ENCODE measurements around the gene NOXO1. TPM values are rescaled to one million over a fixed set of nuclear protein-coding genes. Genes with fewer than 3 reads are reported as not detected.
"Not testable (repeated sequence)": the region's sequence is repeated elsewhere in the genome, so short reads cannot be mapped to it uniquely, and the experiment has no call there.

The NOXO1 gene
- polyA plus RNA-seq, 1 donor, result 1.3 TPM

GRCh38 chr16:1962161-1963153 is 18.8 kb downstream of the NOXO1 start:
- DNase-seq, result not testable (repeated sequence)

GRCh38 chr16:1961651-1962067 is 19.6 kb downstream of the NOXO1 start:
- no peak for DNase-seq

GRCh38 chr16:1960665-1961630 is 20.3 kb downstream of the NOXO1 start:
- DNase-seq, result no peak

- DNase-seq, result peak; percentile 94
These were observed 21.8 kb downstream of the NOXO1 start, which contains the start of gene NDUFB10 for GRCh38 chr16:1959269-1960039. NDUFB10 (plus strand) TSS chr16:1959538; CDS start chr16:1959625, 87 bp downstream.

- no peak for DNase-seq
These were observed 22.5 kb downstream of the NOXO1 start for GRCh38 chr16:1958715-1959268.

- DNase-seq, result not testable (repeated sequence)
These were observed 23.2 kb downstream of the NOXO1 start for GRCh38 chr16:1958143-1958491.

- DNase-seq, result not testable (repeated sequence)
These were observed 23.7 kb downstream of the NOXO1 start for GRCh38 chr16:1957434-1958142.

GRCh38 chr16:1953734-1954133 is 27.5 kb downstream of the NOXO1 start:
- no peak for DNase-seq

GRCh38 chr16:1950559-1950958 is 30.7 kb downstream of the NOXO1 start:
- DNase-seq, result no peak

GRCh38 chr16:1950047-1950446 is 31.2 kb downstream of the NOXO1 start:
- no peak for DNase-seq

GRCh38 chr16:1949507-1949906 is 31.8 kb downstream of the NOXO1 start:
- DNase-seq, result no peak

- DNase-seq, result no peak
These were observed 33.9 kb downstream of the NOXO1 start for GRCh38 chr16:1947369-1947670.

- no peak for DNase-seq
These were observed 34.5 kb downstream of the NOXO1 start for GRCh38 chr16:1946495-1947368.

GRCh38 chr16:1945559-1946391 is 35.5 kb downstream of the NOXO1 start:
- DNase-seq, result no peak

GRCh38 chr16:1944612-1945199 is 36.6 kb downstream of the NOXO1 start:
- no peak for DNase-seq

GRCh38 chr16:1942810-1943726 is 38.2 kb downstream of the NOXO1 start, which contains the start of gene MSRB1:
MSRB1 (minus strand) TSS chr16:1943199; CDS start chr16:1943156, 43 bp downstream.
- DNase-seq, result peak; percentile 98

- DNase-seq, result no peak
These were observed 39.0 kb downstream of the NOXO1 start for GRCh38 chr16:1942047-1942809.

All from hindlimb muscle (tissue), 1 donor.